ENCODE results near the gene MVB12B.

DNA sequence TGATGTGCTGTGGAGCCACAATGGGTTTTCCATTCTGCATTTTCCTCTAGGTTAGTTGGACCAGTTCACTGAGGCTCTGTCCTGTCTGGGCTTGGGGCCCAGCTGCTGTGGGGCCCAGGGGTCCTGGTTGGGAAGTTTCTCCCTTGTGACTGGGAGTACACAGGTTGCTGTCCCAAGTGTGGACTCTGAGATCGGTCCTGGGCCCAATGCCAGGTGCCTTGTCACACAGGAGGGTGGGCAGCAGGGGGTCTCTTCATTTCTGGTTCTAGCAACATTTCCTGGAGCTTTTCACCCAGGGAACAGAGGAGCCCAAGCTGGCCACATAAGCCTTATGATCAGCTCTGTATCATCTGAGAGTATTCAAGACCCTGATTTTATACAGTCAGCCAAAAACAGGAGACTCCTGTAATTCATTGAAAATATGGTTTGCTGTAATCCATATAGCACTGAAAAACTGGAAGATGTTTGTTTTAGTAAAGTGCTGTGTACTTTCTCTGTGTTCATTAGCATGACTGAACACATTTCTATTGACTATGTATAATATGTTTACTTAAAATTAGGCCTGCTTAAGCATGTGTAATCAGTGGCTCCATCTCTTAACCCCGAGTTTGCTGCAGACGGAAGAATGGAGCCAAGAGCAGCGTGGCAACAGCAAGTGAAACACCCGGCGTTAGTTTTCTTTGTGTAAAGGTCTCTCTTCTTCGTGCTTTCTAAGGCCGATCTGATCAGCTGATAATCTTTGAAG lies 62.5 kb downstream of the MVB12B start:
- no peak for TF ChIP-seq POLR2A (IDR thresholded peaks at IDR 0.05)
- TF ChIP-seq, protein P1, sequence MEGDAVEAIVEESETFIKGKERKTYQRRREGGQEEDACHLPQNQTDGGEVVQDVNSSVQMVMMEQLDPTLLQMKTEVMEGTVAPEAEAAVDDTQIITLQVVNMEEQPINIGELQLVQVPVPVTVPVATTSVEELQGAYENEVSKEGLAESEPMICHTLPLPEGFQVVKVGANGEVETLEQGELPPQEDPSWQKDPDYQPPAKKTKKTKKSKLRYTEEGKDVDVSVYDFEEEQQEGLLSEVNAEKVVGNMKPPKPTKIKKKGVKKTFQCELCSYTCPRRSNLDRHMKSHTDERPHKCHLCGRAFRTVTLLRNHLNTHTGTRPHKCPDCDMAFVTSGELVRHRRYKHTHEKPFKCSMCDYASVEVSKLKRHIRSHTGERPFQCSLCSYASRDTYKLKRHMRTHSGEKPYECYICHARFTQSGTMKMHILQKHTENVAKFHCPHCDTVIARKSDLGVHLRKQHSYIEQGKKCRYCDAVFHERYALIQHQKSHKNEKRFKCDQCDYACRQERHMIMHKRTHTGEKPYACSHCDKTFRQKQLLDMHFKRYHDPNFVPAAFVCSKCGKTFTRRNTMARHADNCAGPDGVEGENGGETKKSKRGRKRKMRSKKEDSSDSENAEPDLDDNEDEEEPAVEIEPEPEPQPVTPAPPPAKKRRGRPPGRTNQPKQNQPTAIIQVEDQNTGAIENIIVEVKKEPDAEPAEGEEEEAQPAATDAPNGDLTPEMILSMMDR (IDR thresholded peaks at IDR 0.05 in 4 of 5, conservative IDR thresholded peaks at IDR 0.05 in 1 of 5), result no peak
